K562 treated with DMSO at 1 percent for 24 hours (cell line): ENCODE data around the gene ZPBP. TPM values are rescaled to one million over a fixed set of nuclear protein-coding genes. Genes with fewer than 3 reads are reported as not detected.

Source experiments
- total RNA-seq: library from RNA; unstranded; fragments of 300-600 nt; gene quantifications from 2 replicates; pipeline ENCODE4 v1.2.3, GENCODE V29; 2022; ENCODE audit warnings: low read depth; ENCODE audit not compliant: insufficient read depth

Gene ZPBP
- total RNA-seq: not detected in 2 replicates

DNA sequence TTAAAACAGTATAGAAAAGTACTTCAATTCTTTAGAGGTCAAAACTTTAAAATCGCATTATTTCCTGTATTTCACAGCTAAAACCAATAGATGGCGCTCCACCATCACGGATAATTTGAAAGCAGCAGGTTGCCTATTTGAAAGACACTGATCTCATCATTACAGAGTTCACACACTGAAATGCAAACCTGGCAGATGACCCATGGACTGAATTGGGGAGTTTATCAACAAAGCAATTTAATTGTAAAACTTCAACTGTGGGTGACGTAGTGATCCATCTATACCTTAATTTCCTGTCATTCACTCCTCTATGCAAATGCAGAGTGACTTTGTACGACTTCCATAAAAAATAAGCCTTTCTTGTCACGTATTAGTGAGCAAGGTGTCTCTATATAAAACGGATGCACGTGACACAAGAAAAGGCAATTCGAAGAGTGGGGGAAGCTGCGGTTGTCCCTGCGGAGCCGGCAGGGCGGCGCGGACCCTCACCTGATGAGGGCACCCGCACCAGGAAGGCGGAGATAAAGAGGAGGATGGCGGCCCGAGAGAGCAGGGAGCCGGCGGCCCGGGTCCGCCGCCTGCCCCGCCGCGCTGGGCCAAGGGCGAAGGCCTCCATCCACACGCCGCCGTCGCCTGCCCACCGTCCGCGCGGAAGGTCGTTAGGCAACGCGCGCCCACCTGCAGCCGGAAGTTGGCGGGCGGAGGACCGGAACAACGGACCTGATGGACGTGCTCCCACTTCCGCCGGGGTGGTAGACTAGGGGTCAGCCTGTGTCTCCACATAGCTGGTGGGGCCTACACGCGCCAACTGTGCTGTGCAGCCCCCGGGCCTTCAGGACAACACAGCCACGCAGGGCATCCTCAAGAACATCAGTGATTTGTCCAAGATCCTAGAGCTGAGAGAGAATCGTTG is at the start of gene ZPBP:
Gene ZPBP (minus strand): TSS at position 668 of the 913 bp plus-strand sequence. CDS start 52 bp downstream, at position 616.

Other genes starting within 250 kb of the ZPBP start
- 40.2 and 42.2 TPM in 2 replicates for gene IKZF1, start 211.5 kb upstream of the ZPBP start, total RNA-seq